ENCODE results near the gene IRF7.

The IRF7 gene

DNA sequence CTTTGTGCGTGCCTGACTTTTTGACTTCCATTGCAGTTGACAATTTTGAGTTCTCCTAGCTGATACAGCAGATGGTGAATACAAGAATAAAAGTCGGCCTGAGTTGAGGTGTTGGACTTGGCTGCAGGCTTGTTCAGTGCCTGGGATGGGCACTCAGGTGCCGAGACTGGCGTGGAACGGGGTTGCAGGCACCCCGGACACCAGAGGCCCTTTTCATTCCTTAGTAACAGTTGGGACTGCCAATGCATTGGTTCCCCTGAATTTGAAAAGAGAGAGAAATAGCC is 38.2 kb downstream of the IRF7 start:
- no peak for DNase-seq

- no peak for DNase-seq
These were observed 38.7 kb downstream of the IRF7 start for GRCh38 chr11:576811-577610.

- peak; percentile 96 for DNase-seq
These were observed 39.6 kb downstream of the IRF7 start, which contains the start of gene PHRF1 for GRCh38 chr11:575996-576768. Gene PHRF1 (plus strand): TSS chr11:576470. CDS start chr11:581513, 5,043 bp downstream.

DNA sequence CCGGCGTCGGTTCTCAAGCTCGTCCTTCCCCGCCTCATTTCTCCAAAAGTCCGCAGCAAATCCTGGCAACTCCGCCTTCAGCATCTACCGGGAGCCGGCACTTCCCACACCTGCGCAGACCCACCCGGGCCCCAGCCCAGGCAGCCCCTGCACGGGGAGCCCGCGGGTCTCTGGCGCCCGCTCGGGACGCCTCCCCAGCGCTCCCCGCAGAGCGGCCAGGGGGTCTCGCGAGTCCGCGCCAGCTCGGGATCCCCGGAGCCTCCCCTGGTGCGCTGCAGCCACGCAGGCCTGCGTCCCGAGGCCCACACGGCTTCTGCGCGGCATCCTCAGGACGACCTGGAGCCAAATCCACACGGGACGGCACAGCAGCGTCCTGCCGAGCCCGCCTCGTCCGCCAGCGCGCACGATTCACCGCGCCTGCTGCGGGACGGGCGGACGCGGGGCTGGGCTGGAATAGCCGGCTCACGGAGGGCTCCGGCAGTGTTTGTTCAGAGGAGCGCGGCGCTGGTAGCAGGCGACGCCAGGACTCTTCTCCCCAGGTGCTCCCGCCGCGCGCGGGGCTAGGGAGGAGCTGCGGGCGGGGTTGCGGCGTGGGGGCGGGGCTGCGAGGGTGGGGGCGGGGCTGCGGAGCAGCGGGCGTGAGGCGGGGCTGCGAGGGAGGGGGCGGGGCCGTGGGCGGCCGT is 40.3 kb downstream of the IRF7 start:
- DNase-seq, result peak; percentile 80

- no peak for DNase-seq
These were observed 41.0 kb downstream of the IRF7 start for GRCh38 chr11:574632-575312.

- peak; percentile 64 for DNase-seq
These were observed 41.6 kb downstream of the IRF7 start for GRCh38 chr11:574031-574570.

GRCh38 chr11:573146-573759 is 42.5 kb downstream of the IRF7 start:
- no peak for DNase-seq

DNA sequence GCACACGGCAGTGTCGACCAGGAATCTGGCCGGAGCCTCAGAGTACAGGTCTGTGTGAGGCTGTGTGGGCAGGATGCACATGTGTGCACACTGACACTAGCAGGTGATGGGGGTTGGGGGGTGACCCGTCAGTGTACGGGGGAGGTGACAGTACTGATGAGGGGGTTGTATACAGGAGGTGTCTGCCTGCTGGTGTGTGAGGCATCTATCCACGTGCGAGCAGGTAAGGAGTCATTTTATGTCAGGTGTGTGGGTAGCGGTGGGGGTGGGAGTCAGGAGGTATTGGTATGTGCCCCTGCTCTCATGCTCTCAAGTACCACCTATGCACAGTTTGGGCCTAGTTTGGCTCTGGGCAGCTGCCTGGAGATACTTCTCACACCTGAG is 44.0 kb downstream of the IRF7 start:
- no peak for DNase-seq

- DNase-seq, result no peak
These were observed 46.4 kb downstream of the IRF7 start for GRCh38 chr11:569158-569885.

DNA sequence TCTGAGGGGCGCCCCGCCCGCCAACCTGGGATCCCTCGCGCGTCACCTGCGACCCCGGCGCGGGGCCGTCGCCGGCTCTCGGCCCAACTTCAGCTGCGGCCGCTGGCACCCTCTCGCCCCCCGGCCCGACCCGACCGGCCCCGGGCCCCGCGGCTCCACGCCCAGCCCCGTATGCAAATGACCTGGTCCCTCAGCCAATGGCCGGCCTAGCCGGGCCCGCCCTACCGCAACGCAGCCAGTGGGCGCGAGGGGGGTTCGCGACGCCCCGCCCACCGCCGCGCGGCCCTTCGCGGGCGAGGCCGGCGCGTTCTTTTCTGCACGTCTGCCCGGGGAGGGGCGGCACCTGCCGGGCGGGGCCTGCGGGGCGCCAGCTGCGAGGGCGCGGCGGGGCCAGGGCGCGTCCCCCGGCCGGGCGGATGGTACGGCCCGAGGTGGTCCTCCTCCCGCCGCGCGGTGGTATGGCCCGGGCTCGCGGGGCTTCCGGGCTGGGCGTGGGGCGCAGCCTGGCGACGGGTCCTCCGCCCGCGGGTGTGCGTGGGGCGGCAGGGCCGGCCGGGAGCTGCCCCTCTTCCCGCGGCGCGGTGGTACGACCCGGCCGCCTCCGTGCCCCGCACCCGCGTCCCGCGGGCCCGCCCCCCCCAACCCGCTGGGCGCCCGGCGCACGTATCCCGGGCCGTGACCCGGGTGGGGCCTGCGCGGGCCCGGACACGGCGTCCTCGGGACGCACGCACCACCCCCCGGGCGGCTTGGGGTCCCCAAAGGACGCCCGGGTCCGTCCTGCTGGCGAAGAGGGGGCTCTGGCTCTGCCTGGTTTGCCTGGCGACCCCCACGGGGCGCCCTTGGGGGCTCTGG is 47.2 kb downstream of the IRF7 start:
- peak; percentile 97 for DNase-seq

- no peak for DNase-seq
These were observed 48.0 kb downstream of the IRF7 start for GRCh38 chr11:567629-568292.

GRCh38 chr11:567011-567628 is 48.6 kb downstream of the IRF7 start:
- no peak for DNase-seq

GRCh38 chr11:565921-566509 is 49.7 kb downstream of the IRF7 start:
- DNase-seq, result no peak

DNA sequence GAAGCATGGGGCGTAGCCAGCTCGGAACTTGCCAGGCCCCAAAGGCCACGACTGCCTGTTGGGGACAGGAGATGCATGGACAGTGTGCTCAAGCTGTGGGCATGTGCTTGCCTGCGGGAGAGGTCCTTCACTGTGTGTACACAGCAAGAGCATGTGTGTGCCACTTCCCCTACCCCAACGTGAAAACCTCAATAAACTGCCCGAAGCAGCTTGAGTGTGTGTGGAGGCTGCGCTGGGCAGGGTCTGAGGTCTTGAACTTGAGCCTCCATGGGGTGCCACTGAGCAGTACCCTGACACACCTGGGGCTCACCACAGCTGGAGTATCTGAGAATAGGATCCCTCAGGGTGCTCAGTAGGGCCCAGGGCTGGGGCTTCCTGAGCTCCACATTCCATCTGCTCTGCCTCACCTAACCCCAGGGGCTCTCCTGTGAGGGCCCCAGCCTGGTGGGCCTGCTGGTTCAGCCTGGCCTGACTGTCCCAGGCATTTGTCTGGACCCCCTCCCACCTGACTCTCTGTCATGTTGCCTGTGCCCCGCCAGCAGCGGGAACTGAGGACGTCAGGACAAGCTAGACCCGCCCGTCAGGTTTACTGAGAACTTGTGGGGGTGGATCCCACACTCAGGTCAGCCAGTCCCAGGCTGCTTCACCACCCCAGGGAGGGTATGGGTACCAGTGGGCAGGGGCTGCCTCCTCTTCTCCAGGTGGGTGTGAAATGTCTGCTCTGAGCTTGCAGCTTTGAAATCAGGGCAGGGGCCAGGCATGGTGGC is 51.8 kb downstream of the IRF7 start:
- DNase-seq, result no peak

DNA sequence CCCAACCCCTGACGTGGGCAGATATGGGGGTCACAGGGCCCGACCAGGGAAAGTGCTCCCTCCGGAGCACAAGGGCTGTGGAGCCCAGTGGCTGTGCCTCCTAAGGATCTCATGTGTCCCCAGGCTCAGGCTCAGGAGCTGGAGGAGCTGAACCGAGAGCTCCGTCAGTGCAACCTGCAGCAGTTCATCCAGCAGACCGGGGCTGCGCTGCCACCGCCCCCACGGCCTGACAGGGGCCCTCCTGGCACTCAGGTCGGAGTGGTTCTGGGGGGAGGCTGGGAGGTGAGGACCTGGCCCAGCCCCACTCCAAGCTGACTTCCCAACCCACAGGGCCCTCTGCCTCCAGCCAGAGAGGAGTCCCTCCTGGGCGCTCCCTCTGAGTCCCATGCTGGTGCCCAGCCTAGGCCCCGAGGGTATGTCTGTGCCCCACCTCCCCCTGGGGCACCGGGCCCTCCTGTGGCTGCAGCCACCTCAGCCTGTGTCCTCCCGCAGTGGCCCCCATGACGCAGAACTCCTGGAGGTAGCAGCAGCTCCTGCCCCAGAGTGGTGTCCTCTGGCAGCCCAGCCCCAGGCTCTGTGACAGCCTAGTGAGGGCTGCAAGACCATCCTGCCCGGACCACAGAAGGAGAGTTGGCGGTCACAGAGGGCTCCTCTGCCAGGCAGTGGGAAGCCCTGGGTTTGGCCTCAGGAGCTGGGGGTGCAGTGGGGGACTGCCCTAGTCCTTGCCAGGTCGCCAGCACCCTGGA is 52.5 kb downstream of the IRF7 start:
- DNase-seq, result no peak

Data from OCI-M1 (cell line).